Spleen (tissue), 7 donors: ENCODE data around the gene CPN2.

Experiments used
- CTCF ChIP-seq, 11 experiments: fragments of 200-600 bp in 7 of 11; fragments of 450-650 bp in 4 of 11; sonication (generic) in 4 of 11; IDR thresholded peaks in 8 of 11; conservative IDR thresholded peaks in 3 of 11; 1 replicate in 7 of 11; 2 replicates in 4 of 11; pipeline versions ENCODE4 v1.4.0 to v1.8.0; 2016 to 2021; ENCODE audit warnings: antibody characterized with exemption in 11 of 11, inconsistent platforms in 4 of 11, mild to moderate bottlenecking in 1 of 11
- POLR2A ChIP-seq, 3 donors: fragments of 450-650 bp; IDR thresholded peaks; one replicate each; pipeline ENCODE4 v1.5.1; 2017; ENCODE audit warnings: antibody characterized with exemption in 3 of 3, mild to moderate bottlenecking in 1 of 3
- donor health status: DM: no; HTN: no; CAD: no; lungs with moderate emphysema.
- donor health status: DM: no; HTN: no; CAD: no.
- donor health status: DM: no; HTN: no; CAD: no.

DNA sequence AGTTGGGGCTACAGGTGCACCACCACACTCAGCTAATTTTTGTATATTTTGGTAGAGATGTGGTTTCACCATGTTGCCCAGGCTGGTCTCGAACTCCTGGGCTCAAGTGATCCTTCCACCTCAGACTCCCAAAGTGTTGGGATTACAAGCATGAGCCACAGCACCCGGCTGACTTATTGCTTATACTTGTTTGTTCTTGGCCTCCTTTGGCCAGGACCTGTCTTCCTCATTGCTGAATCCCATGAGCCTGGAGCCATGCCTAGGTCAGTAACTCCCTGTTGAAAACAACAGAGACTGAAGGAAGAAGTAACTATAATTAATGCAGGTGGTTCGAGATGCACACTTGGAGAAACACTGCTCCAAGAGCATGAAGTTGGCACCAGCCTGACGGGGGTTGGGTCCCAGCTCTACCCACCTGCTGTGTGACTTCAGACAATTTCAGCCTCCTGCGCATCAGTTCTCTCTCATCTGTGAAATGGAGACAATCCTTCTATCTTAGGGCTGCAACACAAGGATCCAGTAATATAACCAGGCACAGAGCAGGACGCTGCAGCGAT is 38.9 kb downstream of the CPN2 start:
- no peak for TF ChIP-seq CTCF (IDR thresholded peaks at IDR 0.05 in 8 of 11, conservative IDR thresholded peaks at IDR 0.05 in 3 of 11)
- TF ChIP-seq POLR2A (IDR thresholded peaks at IDR 0.05): no peak
